HG03439 (cell line): ENCODE data around the gene SH3PXD2B.

Experiments used
- ATAC-seq: cut with Tn5 transposase; IDR thresholded peaks from one replicate; pipeline ENCODE4 v1.9.1; 2021; ENCODE audit warnings: mild to moderate bottlenecking, moderate library complexity; ENCODE audit not compliant: unreplicated experiment

SH3PXD2B gene

DNA sequence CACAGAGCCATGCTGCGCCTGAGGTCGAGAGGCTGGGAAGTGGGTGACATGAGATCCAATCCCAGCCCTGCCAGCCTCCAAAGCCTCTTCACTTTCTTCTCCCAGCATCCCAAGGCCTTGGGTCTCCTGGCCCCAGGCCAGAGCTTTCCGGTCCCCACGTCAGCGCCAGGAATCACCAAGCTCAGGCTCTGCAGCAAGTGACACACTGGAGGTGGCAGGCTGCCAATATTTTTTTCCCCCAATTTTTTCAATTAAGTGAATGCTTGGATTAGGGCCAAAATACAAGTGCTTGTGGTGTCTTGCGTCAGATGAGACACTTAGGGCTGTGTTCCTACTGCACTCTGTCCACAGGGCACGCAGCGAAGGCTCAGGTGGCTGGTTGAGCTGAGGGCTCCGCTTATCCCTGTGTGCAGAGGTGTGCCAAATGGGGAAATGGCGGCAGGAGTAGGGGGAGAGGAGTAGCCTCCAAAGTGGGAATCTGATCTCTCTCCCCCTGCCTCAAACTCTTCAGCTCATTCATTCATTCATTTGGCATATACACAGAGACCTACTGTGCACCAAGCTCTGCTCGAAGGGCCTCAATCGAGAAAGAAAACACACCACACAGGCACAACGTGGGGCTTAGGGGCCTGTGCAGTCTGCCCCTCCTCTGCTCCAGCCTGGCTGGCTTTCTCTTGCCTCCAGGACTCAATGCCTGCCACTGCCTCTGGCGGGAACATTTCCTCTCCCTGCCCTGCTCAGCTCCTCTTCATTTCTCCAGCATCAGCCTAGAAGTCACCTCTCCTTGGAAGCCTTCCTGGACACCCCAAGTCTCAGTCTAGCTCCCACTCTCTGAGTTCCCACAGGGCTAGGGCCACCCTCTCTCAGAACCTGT lies 16.6 kb downstream of the SH3PXD2B start:
- ATAC-seq, result no peak

DNA sequence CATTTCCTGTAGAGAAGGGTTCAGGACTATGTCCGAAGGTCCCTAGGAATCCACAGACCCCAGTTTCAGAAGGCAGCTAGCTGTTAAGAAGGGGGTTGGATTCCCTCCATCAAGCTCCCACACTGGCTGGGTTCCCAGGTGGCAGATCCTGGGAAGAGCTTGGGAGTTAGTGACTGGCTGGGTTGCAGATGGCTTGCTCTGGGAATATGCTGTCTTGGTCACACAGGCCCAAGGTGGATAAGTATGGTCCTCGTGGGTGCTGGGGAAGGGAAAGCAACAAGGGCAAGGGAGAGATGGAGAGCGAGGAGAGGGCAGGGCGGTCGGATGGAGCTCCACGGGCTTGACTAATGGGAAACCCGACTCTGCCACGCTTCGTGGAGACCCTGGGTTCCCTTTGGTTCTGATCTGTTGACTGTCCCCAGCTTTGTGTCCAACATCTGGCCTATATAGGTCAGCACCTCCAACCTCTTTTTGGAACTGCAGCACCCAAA lies 17.4 kb downstream of the SH3PXD2B start:
- ATAC-seq, result no peak

DNA sequence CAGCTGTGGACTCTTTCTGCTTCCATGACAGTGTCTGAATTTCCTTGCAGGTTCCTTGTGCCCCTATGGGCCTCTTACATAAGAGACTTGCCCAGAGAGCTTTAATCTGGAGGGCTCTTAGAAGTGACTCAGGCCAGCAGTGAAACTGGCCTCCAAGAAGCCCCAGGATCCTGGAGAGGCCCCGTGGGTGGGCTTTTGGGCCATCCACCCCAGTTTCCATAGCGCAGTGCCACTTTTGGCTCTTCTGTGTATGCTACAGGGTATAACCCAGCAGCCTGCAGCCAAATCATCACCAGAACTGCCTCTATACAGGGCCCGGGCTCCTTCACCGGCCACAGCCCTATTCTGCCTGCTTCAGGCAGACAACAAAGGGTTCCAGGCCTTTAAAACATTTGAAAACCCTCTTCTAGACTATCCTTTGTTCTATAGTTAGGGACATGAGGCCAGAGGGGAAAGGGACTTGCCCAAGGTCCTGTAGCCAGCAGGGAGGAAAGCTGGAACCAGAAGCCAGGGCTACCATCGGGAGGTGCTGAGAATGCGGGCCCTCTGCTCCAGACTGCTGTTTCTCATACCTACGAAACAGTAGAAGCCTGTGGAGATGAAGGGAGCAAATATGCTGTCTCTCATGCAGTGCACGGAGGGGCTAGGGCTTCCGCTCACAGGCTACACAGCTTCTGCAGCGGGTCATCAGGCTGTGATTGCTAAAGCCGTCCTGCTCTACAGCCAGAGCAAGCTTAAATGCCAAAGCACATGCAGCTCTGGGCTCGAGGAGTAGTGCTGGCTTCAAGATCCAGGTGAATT lies 18.0 kb downstream of the SH3PXD2B start:
- ATAC-seq, result no peak

DNA sequence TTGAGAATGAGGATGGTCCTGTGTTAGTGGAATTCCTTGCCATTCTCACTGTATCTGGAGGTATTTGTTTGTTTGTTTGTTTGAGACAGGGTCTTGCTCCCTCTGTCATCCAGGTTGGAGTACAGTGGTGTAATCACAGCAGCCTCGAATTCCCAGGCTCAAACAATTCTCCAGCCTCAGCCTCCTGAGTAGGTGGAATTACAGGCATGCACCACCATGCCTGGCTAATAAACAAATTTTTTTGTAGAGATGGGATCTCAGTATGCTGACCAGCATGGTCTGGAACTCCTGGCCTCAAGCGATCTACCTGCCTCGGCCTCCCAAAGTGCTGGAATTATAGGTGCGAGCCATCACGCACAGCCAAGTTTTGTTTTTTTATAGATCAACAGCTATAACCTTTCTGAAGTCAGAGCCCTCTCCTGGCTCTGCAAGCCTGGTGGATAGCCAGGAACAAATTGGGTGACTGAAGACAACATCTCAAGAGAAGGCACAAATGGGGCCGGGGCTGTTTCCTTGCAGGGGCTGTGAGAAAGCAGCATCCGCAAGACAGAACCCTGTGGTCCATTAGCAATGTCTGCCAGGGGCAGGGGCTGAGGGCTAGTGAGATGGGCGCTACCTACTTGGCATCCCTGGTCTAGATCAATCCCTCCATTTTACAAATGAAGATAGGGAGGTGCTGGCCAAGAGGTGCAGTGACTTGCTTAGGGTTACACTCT lies 18.8 kb downstream of the SH3PXD2B start:
- ATAC-seq, result no peak

DNA sequence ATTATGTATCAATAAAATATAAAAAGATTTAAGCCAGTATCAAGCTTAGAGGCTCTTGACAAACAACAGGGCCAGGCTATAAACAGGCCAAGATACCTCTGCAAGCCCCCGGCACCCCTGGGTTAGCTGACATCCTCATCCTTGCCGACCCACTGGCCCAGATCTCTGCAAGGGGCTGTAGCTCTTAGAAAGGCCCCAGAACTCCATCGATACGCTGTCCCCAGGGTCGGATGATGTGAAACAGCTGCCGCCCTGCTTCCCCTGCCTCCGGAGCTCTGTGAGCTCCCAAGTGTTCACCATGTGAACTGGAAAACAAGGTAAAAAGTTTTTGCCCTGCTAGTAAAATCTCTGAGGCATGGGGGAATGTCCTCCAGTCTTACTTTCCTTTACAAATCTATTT lies 20.1 kb downstream of the SH3PXD2B start:
- no peak for ATAC-seq

DNA sequence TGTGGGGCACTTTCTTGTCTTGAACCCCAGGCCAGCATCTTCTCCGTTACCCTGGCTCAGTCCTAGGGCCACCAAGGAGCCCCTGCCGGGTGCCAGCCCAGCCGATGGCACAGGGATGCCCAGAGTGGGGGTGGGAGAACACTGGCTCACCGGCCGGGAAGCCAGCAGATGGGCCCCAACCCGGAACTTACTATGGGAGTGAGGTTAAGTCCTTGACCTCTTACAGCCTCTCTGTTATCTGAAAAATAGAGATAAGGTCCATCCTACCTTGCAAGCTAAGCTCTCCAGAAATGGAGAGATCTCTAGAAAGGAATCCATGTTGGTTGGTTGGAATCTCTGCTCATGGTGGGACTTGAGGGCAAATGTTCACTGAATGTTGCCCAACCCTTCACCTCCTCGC lies 20.8 kb downstream of the SH3PXD2B start:
- ATAC-seq, result no peak

DNA sequence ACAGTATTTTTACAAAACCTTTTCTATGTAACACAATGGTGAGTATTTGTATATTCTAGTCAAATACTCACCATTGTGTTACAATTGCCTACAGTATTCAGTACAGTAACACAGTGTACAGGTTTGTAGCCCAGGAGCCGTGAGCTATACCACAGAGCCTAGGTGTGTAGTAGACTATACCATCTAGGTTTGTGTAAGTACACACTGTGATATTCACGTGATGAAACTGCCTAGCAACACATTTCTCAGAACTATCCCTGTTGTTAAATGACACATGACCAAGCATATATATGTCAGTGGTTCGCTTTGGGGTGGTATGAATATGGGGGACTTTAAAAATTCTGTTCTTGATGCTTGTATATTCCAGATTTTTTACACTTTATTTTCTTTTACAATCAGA lies 21.3 kb downstream of the SH3PXD2B start:
- ATAC-seq, result no peak

DNA sequence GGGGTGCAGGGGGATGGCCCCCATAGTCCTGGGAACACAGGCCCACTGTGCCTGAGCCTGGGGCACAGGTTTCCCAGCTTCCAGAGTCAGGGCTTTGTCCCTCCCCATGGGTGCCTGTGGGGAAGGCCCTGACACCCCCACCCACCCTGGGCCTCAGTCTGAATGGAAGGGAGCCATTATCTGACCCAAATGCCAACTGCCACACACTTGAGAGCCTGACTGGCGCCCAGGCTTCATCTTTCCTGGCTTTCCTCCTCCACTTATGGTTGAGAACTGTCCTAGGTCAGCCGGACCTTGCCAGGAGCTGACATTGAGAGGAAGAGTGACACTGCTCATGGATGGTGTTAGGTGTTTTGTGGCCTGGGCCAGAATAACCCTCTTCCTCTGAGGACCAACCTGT lies 24.0 kb downstream of the SH3PXD2B start:
- no peak for ATAC-seq

DNA sequence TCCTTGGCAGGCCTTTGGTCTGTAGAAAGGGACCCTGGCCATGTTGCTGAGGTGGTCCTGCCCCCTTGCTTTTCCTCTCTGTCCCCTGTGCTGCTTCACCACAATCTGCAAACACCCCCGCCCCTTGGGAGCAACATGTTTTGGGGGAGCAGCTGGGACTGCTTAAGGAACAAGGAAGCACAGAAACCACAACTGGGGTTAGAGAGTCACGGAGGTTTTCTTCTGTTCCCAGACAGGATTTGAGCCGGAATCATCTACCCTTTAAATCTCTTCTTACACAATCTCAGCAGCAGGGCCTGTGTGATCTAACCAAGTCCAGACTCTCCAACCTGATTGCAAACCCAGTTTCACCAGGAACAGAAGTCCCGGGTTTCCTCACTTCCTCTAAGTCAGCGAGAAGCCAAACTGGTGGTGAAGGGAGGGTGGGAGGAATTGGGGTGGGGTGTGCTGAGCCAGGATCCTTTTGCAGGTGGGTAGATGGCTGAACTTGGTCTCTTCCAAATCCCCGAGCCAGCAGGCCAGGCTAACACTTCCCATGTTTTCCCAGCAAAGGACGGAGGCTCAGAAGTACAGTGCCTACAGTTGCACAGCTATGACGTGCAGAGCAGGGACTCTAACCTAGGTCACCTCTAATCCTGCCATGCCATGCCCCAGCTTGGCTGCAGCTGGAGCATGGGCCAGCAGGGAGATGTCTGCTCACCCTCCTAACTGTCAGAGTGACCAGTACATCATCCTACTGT lies 25.0 kb downstream of the SH3PXD2B start:
- ATAC-seq, result no peak

DNA sequence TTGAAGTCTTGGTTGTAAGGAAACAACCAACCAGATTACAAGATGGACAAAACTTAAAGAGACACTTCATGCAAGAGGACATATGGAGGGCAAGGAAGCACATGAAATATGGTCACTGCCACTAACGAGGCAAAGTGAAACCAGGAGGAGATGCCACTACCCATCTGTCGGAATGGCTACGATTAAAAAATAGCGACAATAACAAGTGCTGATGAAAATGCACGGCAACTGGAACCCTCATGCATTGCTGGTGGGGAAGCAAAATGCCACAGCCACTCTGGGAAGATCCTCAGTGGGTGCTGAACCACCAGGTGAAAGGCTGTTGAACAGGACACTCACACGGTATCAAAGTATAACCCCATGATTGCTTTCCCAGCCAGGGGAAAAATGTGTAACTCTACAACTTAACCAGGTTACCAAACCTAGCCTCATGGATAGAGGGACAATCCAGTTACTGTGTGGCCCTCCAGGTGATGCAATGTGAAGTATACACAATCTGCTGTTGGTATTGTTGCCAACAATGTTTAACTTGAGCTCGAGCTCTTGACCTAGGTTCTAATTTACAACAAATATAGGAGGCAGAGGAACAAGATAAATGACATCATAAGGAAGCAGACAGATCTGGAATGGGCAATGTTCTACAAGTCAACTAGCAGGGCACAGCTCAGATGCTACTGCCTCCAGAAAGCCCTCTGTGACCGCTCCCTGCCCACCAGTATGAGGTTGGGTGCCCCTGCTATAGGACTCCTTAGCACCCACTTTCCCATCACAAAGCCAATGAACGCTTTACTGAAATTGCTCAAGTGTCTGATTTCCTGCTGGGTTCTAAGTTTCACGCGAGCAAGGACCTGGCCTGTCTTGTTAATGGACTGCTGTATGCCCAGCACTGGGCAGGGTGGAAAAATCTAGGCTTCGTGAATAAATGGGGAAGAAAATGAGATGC lies 25.8 kb downstream of the SH3PXD2B start:
- no peak for ATAC-seq

DNA sequence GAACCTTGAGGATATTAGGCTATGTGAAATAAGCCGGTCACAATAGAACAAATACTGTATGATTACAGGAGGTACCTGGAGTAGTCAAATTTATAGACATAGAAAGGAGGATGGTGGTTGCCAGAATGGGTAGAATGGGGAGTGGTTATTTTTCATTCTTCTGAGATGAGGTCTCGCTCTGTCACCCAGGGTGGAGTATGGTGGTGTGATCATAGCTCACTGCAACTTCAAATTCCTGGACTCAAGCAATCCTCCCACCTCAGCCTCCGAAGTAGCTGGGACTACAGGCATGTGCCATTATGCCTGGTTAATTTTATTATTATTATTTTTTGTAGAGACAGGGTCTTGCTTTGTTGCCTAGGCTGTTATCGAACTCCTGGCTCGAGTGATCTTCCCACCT lies 27.1 kb downstream of the SH3PXD2B start:
- no peak for ATAC-seq

DNA sequence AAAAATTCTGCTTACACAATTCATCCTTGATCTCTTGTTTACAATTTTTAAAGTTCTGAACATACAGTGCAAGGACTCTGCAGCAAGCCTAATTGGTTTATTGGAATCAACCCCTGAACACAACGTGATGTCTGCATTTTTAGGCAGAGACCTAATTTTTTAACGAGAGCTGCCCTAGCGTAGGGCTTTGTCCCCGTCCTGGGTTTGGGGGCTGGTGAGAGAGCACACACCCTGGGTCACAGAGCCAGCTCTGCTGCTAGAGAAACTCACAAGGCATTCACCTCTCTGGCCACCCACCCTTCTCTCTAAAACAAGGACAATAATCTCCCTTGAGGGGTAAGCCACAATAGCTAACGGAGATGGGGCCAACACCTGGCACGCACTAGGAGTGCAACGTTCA lies 28.2 kb downstream of the SH3PXD2B start:
- no peak for ATAC-seq

DNA sequence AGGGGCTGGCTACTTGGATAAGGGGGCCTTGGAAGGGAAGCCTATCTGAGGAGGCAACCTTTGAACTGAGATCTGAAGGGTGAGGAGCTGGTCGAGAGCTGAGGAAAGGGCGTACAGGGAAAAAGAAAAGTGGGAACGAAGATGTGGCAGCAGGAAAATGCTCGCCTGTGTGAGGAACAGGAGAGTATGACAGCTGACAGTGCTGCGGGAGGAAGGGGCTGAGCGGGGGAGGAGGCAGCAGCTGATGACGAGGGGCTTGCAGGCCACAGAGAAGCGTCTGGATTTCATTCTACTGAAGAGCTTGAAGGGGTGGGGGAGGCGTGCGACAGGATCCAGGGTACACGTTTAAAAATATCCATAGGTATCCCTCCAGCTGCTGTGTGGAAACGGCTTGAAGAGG lies 28.9 kb downstream of the SH3PXD2B start:
- no peak for ATAC-seq

DNA sequence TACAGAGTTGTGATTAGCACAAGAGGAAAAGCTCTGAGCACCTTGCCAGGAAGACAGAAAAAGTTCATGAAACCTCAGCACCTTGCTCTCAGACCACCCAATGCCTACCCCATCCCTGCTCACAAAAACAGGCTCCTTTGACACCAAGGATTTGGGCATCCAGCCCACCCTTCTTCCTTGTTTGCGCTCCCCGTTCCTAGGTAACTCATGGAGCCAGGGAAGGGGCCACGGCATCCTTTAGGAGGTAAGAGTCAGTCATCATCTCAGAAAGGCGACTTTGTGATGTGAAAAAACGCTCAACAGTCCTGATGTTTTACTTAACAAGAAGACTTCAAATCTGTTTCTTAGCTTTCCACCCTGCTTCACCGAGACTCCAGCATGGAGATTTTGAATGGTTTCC lies 29.5 kb downstream of the SH3PXD2B start:
- ATAC-seq, result no peak

DNA sequence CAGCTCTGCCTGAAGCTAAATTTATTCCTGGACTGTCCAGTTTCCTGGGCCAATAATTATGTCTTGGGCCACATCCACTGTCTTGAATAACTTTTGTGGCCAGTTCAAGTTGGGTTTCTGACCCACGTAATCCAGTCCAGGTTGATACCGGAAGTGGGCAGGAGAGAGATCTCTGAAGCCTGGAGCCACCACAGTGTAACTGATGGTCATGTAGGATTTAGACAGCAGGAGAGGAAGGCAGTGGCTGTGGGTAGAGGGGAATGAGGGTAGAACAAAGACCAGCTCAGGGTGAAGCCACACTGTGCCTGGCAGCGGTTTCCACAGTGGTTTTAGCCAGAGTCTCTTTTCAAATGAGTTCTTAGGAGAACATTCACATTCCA lies 30.2 kb downstream of the SH3PXD2B start:
- ATAC-seq, result no peak

DNA sequence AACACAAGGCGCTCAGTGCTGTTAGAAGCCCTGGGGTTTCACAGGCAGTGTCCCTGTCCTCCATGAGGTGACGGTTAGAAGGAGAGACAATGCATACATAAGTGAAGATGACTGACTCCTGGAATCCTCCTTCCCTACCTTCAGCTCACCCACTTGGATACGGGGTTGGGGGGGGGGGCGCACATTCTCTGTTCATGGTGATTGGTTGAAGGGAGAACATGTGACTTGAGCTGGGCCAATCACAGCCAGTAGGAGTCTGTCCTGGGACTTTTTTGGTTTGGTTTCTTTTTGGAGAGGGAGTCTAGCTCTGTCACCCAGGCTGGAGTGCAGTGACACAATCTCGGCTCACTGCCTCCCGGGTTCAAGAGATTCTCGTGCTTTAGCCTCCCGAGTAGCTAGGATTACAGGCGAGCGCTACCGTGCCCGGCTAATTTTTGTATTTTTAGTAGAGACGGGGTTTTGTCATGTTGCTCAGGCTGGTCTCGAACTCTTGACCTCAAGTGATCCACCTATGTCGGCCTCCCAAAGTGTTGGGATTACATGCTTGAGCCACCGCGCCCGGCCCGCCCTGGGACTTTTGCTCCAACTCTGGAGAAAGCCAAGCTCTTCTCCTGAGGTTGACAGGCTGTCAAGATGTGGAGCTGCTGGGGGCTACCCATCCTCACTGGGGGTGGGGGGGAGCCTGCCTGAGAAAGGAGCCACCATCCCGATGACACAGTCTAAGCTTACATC lies 30.8 kb downstream of the SH3PXD2B start:
- ATAC-seq, result no peak

DNA sequence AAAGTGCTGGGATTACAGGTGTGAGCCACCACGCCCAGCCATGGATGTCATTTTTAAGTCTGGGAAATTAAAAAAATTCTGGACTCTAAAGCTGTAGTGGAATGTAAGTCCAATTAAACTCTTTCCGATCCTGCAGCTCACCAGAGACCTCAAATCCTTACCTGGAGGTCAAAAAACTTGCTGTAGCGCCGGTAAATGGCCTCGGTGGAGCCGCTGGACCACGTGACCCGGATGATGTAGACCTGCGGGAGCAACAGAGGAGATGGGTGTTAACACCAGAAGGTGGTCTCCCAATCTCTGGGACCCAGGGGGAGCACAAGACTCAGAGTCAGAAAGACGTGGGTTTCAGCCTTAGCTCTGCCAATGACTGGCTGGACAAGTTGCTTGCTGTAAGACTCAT lies 32.1 kb downstream of the SH3PXD2B start:
- ATAC-seq, result no peak

DNA sequence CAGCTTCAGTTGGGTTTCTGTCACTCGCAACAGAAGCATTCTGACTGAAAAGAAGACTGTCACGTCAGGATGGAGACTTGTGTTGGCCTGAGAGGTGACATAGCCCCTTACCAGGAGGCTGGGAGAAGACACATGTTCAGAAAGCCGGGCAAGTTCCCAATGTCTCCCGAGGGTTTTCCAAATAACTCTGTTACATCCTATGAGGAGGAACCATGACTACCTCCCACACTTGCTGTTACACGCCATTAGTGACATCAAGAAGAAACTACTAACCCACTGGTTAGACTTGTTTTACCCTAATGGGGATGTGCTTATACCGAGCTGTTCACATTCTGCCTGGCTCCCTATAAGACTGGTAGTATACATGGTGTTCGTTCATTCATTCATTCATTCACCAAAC lies 33.3 kb downstream of the SH3PXD2B start:
- ATAC-seq, result no peak
